HepG2 (cell line): Measurements from ENCODE around the gene COX4I1. TPM values are rescaled to one million over a fixed set of nuclear protein-coding genes. Genes with fewer than 3 reads are reported as not detected.

Experiments used
- STAT5B ChIP-seq: sonication (generic); formaldehyde crosslinking; IDR thresholded peaks from 2 replicates; pipeline ENCODE4 v1.4.0; 2020; ENCODE audit warnings: missing genetic modification reagents
- ZNF317 ChIP-seq: sonication (generic); formaldehyde crosslinking; IDR thresholded peaks from 2 replicates; pipeline ENCODE4 v1.5.0; 2020; ENCODE audit warnings: mild to moderate bottlenecking, missing genetic modification reagents
- ZNF430 ChIP-seq: sonication (generic); formaldehyde crosslinking; IDR thresholded peaks from 2 replicates; pipeline ENCODE4 v1.9.0; 2021; ENCODE audit warnings: mild to moderate bottlenecking, missing genetic modification reagents
- polyA plus RNA-seq, 8 experiments: library from polyadenylated mRNA; depleted of rRNA in 3 of 8; stranded (reverse) in 7 of 8; unstranded in 1 of 8; fragments of >200 nt; fragmentation: Illumina TruSeq in 4 of 8; extraction: Trizol in 4 of 8; gene quantifications; 2 replicates each; pipeline versions ENCODE4 v1.2.1 to v1.2.3, GENCODE V29; 2011 to 2016; ENCODE audit warnings: low read depth in 4 of 8, missing spikeins in 1 of 8, mixed read lengths in 1 of 8; ENCODE audit not compliant: insufficient read depth in 1 of 8
- total RNA-seq, 5 experiments: library from RNA; depleted of rRNA; stranded (reverse); fragments of >200 nt; fragmentation: Illumina TruSeq; extraction: Trizol; gene quantifications; 2 replicates each; pipeline ENCODE4 v1.2.3, GENCODE V29; 2016; ENCODE audit warnings: low read depth in 1 of 5
- TF ChIP-seq, protein P1 (sequence below): sonication (generic); formaldehyde crosslinking; IDR thresholded peaks from 2 replicates; pipeline ENCODE4 v1.4.0; 2020; ENCODE audit warnings: missing genetic modification reagents
- TF ChIP-seq, protein P2 (sequence below): sonication (generic); formaldehyde crosslinking; IDR thresholded peaks from 2 replicates; pipeline ENCODE4 v1.5.0; 2020; ENCODE audit warnings: mild to moderate bottlenecking, missing genetic modification reagents
- TF ChIP-seq, protein P3 (sequence below): IDR thresholded peaks from 2 replicates; pipeline ENCODE4 v1.6.1; 2016; ENCODE audit warnings: low read depth

The COX4I1 gene
- total and polyA plus RNA-seq, 2 of the 13 experiments (the other 11 are each of a cell fraction or from before 2014, with no cell fraction given) = 658 to 902 TPM

DNA sequence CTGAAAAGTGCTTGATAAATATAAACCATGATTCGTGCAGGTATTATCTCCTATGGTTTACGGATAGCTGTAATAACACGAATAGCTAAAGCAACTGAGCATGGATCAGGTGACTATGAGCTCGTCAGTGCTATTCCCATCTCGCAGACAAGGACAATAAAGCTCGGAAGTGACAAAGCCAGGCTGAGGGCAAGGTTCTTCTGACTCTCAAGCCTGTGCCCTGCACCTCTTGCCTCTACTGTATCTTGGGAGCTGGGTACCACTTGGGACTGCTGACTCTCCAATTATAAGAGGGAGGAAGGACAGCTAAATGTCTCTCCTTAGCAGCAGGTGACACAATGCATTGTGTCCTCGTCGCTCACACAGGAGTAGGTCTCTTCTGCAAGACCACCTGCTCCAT, 49.9 kb downstream of the COX4I1 start (continued):
- TF ChIP-seq, protein P1, sequence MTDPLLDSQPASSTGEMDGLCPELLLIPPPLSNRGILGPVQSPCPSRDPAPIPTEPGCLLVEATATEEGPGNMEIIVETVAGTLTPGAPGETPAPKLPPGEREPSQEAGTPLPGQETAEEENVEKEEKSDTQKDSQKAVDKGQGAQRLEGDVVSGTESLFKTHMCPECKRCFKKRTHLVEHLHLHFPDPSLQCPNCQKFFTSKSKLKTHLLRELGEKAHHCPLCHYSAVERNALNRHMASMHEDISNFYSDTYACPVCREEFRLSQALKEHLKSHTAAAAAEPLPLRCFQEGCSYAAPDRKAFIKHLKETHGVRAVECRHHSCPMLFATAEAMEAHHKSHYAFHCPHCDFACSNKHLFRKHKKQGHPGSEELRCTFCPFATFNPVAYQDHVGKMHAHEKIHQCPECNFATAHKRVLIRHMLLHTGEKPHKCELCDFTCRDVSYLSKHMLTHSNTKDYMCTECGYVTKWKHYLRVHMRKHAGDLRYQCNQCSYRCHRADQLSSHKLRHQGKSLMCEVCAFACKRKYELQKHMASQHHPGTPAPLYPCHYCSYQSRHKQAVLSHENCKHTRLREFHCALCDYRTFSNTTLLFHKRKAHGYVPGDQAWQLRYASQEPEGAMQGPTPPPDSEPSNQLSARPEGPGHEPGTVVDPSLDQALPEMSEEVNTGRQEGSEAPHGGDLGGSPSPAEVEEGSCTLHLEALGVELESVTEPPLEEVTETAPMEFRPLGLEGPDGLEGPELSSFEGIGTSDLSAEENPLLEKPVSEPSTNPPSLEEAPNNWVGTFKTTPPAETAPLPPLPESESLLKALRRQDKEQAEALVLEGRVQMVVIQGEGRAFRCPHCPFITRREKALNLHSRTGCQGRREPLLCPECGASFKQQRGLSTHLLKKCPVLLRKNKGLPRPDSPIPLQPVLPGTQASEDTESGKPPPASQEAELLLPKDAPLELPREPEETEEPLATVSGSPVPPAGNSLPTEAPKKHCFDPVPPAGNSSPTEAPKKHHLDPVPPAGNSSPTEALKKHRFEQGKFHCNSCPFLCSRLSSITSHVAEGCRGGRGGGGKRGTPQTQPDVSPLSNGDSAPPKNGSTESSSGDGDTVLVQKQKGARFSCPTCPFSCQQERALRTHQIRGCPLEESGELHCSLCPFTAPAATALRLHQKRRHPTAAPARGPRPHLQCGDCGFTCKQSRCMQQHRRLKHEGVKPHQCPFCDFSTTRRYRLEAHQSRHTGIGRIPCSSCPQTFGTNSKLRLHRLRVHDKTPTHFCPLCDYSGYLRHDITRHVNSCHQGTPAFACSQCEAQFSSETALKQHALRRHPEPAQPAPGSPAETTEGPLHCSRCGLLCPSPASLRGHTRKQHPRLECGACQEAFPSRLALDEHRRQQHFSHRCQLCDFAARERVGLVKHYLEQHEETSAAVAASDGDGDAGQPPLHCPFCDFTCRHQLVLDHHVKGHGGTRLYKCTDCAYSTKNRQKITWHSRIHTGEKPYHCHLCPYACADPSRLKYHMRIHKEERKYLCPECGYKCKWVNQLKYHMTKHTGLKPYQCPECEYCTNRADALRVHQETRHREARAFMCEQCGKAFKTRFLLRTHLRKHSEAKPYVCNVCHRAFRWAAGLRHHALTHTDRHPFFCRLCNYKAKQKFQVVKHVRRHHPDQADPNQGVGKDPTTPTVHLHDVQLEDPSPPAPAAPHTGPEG (CRISPR knock-in tag) = no peak
- TF ChIP-seq ZNF430 (CRISPR knock-in tag) (no peak), ZNF317 (CRISPR knock-in tag) (no peak), STAT5B (CRISPR knock-in tag) (no peak)
- TF ChIP-seq, protein P2, sequence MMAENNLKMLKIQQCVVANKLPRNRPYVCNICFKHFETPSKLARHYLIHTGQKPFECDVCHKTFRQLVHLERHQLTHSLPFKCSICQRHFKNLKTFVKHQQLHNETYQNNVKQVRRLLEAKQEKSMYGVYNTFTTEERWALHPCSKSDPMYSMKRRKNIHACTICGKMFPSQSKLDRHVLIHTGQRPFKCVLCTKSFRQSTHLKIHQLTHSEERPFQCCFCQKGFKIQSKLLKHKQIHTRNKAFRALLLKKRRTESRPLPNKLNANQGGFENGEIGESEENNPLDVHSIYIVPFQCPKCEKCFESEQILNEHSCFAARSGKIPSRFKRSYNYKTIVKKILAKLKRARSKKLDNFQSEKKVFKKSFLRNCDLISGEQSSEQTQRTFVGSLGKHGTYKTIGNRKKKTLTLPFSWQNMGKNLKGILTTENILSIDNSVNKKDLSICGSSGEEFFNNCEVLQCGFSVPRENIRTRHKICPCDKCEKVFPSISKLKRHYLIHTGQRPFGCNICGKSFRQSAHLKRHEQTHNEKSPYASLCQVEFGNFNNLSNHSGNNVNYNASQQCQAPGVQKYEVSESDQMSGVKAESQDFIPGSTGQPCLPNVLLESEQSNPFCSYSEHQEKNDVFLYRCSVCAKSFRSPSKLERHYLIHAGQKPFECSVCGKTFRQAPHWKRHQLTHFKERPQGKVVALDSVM (CRISPR knock-in tag) = no peak
- TF ChIP-seq, protein P3, sequence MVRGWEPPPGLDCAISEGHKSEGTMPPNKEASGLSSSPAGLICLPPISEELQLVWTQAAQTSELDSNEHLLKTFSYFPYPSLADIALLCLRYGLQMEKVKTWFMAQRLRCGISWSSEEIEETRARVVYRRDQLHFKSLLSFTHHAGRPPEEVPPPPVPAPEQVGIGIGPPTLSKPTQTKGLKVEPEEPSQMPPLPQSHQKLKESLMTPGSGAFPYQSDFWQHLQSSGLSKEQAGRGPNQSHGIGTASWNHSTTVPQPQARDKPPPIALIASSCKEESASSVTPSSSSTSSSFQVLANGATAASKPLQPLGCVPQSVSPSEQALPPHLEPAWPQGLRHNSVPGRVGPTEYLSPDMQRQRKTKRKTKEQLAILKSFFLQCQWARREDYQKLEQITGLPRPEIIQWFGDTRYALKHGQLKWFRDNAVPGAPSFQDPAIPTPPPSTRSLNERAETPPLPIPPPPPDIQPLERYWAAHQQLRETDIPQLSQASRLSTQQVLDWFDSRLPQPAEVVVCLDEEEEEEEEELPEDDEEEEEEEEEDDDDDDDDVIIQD (CRISPR knock-in tag) = no peak
